CD4-positive, alpha-beta memory T cell (primary cell): ENCODE data around the gene APOC4. TPM values are rescaled to one million over a fixed set of nuclear protein-coding genes. Genes with fewer than 3 reads are reported as not detected.

Experiments used
- CTCF ChIA-PET: fragments of 350-600 bp; sonication (Branson Sonifier 250); formaldehyde crosslinking; loops from one replicate; lab custom pipeline; 2021; ENCODE audit warnings: inconsistent platforms; ENCODE audit not compliant: partially characterized antibody; lab: Charles Lee
- POLR2A ChIA-PET: fragments of 350-600 bp; sonication (Branson Sonifier 250); formaldehyde crosslinking; loops from one replicate; lab custom pipeline; 2021; ENCODE audit not compliant: partially characterized antibody; lab: Charles Lee
- DNase-seq, 5 donors: peaks; one replicate each; pipeline versions ENCODE4 v3.0.0 to v3.0.0-alpha.2; 2020 to 2022; ENCODE audit warnings: mixed read lengths in 1 of 5
- H3K27ac ChIP-seq: one replicate; pipeline ENCODE4 v1.7.0; 2013; ENCODE audit warnings: low read depth, low read length
- H3K27me3 ChIP-seq: 2 replicates; pipeline ENCODE4 v1.7.0; 2013; ENCODE audit warnings: mild to moderate bottlenecking, low read length, moderate library complexity; ENCODE audit not compliant: insufficient read depth
- H3K36me3 ChIP-seq: 2 replicates; pipeline ENCODE4 v1.7.0; 2013; ENCODE audit warnings: mild to moderate bottlenecking, low read length, moderate library complexity; ENCODE audit not compliant: insufficient read depth
- H3K4me1 ChIP-seq: 2 replicates; pipeline ENCODE4 v1.7.0; 2013; ENCODE audit warnings: mild to moderate bottlenecking, low read length, moderate library complexity; ENCODE audit not compliant: insufficient read depth
- H3K4me3 ChIP-seq, 2 donors: one replicate each; pipeline ENCODE4 v1.7.0; 2013; ENCODE audit warnings: low read length in 2 of 2, mild to moderate bottlenecking in 1 of 2
- H3K9me3 ChIP-seq, 2 donors: one replicate each; pipeline ENCODE4 v1.7.0; 2013; ENCODE audit warnings: low read length in 2 of 2, control low read depth in 1 of 2; ENCODE audit not compliant: control insufficient read depth in 1 of 2
- H3K27ac Mint-ChIP-seq, 7 donors: one replicate each; pipeline ENCODE4 v1.8.0; 2020 to 2021; ENCODE audit warnings: mixed read lengths in 7 of 7, mild to moderate bottlenecking in 6 of 7, inconsistent platforms in 3 of 7, moderate library complexity in 3 of 7
- H3K27me3 Mint-ChIP-seq, 2 donors: one replicate each; pipeline ENCODE4 v1.8.0; 2020 to 2021; ENCODE audit warnings: mixed read lengths in 2 of 2
- H3K36me3 Mint-ChIP-seq, 2 donors: one replicate each; pipeline ENCODE4 v1.8.0; 2020 to 2021; ENCODE audit warnings: mixed read lengths in 2 of 2, inconsistent platforms in 1 of 2, mild to moderate bottlenecking in 1 of 2
- H3K4me1 Mint-ChIP-seq, 4 donors: one replicate each; pipeline ENCODE4 v1.8.0; 2020 to 2021; ENCODE audit warnings: mixed read lengths in 4 of 4, mild to moderate bottlenecking in 1 of 4
- H3K4me3 Mint-ChIP-seq, 8 donors: one replicate each; pipeline ENCODE4 v1.8.0; 2020 to 2021; ENCODE audit warnings: mixed read lengths in 8 of 8, mild to moderate bottlenecking in 7 of 8, moderate library complexity in 6 of 8, inconsistent platforms in 3 of 8
- H3K9me3 Mint-ChIP-seq, 8 donors: one replicate each; pipeline ENCODE4 v1.8.0; 2020 to 2021; ENCODE audit warnings: mixed read lengths in 8 of 8, mild to moderate bottlenecking in 5 of 8, inconsistent platforms in 3 of 8, moderate library complexity in 1 of 8
- intact Hi-C: fragments of 100-400 bp; cut with micrococcal nuclease; formaldehyde crosslinking; loops from one replicate; pipeline ENCODE4 v1.15.1; 2023
- polyA plus RNA-seq, 2 donors: library from polyadenylated mRNA; unstranded; fragments of 300-500 nt; fragmentation: Illumina TruSeq; gene quantifications; one replicate each; pipeline ENCODE4 v1.2.3, GENCODE V29; 2021
- total RNA-seq, 2 experiments: library from RNA; stranded (reverse); gene quantifications; one replicate each; pipeline ENCODE4 v1.2.3, GENCODE V29; 2021

APOC4 gene, protein sequence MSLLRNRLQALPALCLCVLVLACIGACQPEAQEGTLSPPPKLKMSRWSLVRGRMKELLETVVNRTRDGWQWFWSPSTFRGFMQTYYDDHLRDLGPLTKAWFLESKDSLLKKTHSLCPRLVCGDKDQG
- total RNA-seq (not detected), polyA plus RNA-seq (not detected)

DNA sequence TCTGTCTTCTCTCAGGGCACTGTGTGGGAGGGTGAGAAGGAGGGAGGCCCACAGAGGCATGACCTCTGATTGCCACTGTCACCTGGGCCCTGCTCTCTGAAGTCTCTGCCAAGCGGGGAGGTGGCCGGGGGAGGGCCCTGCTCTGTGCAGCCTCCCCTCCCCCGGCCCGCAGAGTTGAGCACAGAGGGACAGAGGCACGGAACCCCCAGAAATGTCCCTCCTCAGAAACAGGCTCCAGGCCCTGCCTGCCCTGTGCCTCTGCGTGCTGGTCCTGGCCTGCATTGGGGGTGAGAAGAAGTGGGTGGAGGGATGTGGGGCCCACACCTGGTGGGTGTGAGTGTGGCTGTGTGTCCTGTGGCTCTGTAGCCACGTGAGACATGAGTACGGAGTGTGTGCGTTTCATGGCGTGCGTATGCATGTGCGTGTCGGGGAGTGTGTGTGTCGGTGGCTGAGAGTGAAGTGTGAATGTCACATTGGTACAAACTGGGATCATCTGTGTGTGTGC, at the start of gene APOC4:
APOC4 (plus strand) TSS at position 171 of the 505 bp plus-strand sequence; CDS start at position 212, 41 bp downstream.
- intact Hi-C loops = no loop called here
- H3K27ac Mint-ChIP-seq = no peak within 1 kb of the TSS
- Histone ChIP-seq H3K27me3 (no peaks in the 10 kb centered on the region), H3K9me3 (no peaks in the 10 kb centered on the region), H3K4me3 (no peak within 1 kb of the TSS), H3K4me1 (no peaks in the 10 kb centered on the region), H3K36me3 (no peaks in the 10 kb centered on the region), H3K27ac (no peak within 1 kb of the TSS)
- H3K27me3 Mint-ChIP-seq = no peaks in the 10 kb centered on the region
- DNase-seq = no peak
- ChIA-PET CTCF (no interaction called here), POLR2A (no interaction called here)
- no peaks in the 10 kb centered on the region for H3K9me3 Mint-ChIP-seq
- H3K4me3 Mint-ChIP-seq = no peak within 1 kb of the TSS
- H3K36me3 Mint-ChIP-seq = no peaks in the 10 kb centered on the region
- H3K4me1 Mint-ChIP-seq = no peaks in the 10 kb centered on the region

GRCh38 chr19:44892932-44893331, 49.1 kb upstream of the APOC4 start:
- Histone ChIP-seq H3K27ac (no peak overlapping the region), H3K4me1 (peaks cover 22% of the 10 kb centered on the region), H3K36me3 (peaks cover 38% of the 10 kb centered on the region), H3K9me3 (no peaks in the 10 kb centered on the region), H3K27me3 (no peaks in the 10 kb centered on the region), H3K4me3 (no peak overlapping the region)
- H3K9me3 Mint-ChIP-seq = peaks cover 0 to 6% (median 0%) of the 10 kb centered on the region in 8 donors
- ChIA-PET CTCF (interaction anchor here (1.0 to 1.5 kb wide), 3 partner anchors 10 to 59 kb away, joined by 3 to 5 read pairs (median 4); no protein-coding TSS in a partner anchor), POLR2A (no interaction called here)
- H3K4me1 Mint-ChIP-seq = peaks cover 19 to 35% (median 27%) of the 10 kb centered on the region in 4 donors
- peak overlapping the region in 6 of 7 donors; percentile 53 to 93 (median 67) for H3K27ac Mint-ChIP-seq
- H3K27me3 Mint-ChIP-seq = no peaks in the 10 kb centered on the region
- peak overlapping the region; percentile 52 to 94 (median 82) for H3K4me3 Mint-ChIP-seq
- intact Hi-C loops = loop anchor here (5.0 kb wide), 3 partner anchors 109 to 514 kb away; partner anchors contain the start of genes BCL3, POLR1G, PPP1R13L and RELB
- no peak for DNase-seq
- H3K36me3 Mint-ChIP-seq = peaks cover 29 to 43% of the 10 kb centered on the region in 2 donors

DNA sequence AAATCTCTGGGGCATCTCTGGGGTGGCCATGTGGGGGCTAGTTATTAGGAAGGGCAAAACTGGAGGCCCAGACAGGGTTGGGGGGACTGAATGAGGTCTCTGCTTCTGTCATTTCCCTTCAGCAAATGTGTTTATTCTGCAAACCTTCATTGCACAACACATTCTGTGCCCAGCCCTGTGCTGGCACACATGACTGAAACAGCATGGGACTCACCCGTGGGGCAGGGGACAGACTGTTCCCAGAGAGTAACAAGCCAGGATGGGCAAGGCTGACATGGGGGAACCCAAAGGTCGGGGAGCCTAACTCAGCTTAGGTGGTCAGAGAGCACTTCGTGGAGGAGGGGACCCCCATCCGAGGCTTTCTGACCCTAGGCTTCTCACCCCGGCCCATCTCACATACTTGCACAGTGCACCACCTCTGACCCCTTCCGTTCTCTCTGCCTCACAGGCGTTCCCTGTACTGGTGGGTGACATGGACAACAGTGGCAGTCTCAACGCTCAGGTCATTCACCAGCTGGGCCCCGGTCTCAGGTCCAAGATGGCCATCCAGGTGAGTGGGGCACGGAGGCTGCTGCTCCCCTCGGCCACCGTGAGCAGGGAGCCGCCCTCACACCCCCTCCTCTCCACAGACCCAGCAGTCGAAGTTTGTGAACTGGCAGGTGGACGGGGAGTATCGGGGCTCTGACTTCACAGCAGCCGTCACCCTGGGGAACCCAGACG, 48.5 kb upstream of the APOC4 start:
- peak overlapping the region in 6 of 8 donors; percentile 32 to 94 (median 80) for H3K4me3 Mint-ChIP-seq
- no peaks in the 10 kb centered on the region for H3K27me3 Mint-ChIP-seq
- no peak for DNase-seq
- peaks cover 22% of the 10 kb centered on the region for H3K4me1 ChIP-seq
- H3K36me3 ChIP-seq = peaks cover 41% of the 10 kb centered on the region
- peaks cover 19 to 35% (median 27%) of the 10 kb centered on the region in 4 donors for H3K4me1 Mint-ChIP-seq
- H3K27ac Mint-ChIP-seq = peak overlapping the region in 2 of 7 donors; percentile 64 to 66
- intact Hi-C loops = loop anchor here (5.0 kb wide), 3 partner anchors 109 to 514 kb away; partner anchors contain the start of genes BCL3, POLR1G, PPP1R13L and RELB
- POLR2A ChIA-PET = no interaction called here
- H3K4me3 ChIP-seq = no peak overlapping the region
- H3K36me3 Mint-ChIP-seq = peaks cover 29 to 47% of the 10 kb centered on the region in 2 donors
- H3K27ac ChIP-seq = no peak overlapping the region
- peaks cover 0 to 8% (median 0%) of the 10 kb centered on the region in 8 donors for H3K9me3 Mint-ChIP-seq
- no peaks in the 10 kb centered on the region for H3K27me3 ChIP-seq
- CTCF ChIA-PET = interaction anchor here (1.0 to 1.5 kb wide), 2 partner anchors 9 to 10 kb away, joined by 3 to 4 read pairs; no protein-coding TSS in a partner anchor
- no peaks in the 10 kb centered on the region for H3K9me3 ChIP-seq

GRCh38 chr19:44894052-44894400, 48.0 kb upstream of the APOC4 start:
- Histone ChIP-seq H3K4me1 (peaks cover 22% of the 10 kb centered on the region), H3K36me3 (peaks cover 41% of the 10 kb centered on the region), H3K9me3 (no peaks in the 10 kb centered on the region), H3K27ac (no peak overlapping the region), H3K27me3 (no peaks in the 10 kb centered on the region), H3K4me3 (no peak overlapping the region)
- Mint-ChIP-seq H3K4me1 (peaks cover 18 to 33% (median 26%) of the 10 kb centered on the region in 4 donors), H3K4me3 (peak overlapping the region in 1 of 8 donors; percentile 6), H3K36me3 (peaks cover 29 to 47% of the 10 kb centered on the region in 2 donors), H3K27ac (no peak overlapping the region), H3K27me3 (no peaks in the 10 kb centered on the region), H3K9me3 (peaks cover 0 to 8% (median 0%) of the 10 kb centered on the region in 8 donors)
- CTCF ChIA-PET = interaction anchor here (1.1 kb wide), 1 partner anchor 10 kb away, joined by 3 read pairs; no protein-coding TSS in a partner anchor
- POLR2A ChIA-PET = no interaction called here
- DNase-seq = no peak
- intact Hi-C loops = loop anchor here (5.0 kb wide), 3 partner anchors 108 to 513 kb away; partner anchors contain the start of genes BCL3, POLR1G, PPP1R13L and RELB

DNA sequence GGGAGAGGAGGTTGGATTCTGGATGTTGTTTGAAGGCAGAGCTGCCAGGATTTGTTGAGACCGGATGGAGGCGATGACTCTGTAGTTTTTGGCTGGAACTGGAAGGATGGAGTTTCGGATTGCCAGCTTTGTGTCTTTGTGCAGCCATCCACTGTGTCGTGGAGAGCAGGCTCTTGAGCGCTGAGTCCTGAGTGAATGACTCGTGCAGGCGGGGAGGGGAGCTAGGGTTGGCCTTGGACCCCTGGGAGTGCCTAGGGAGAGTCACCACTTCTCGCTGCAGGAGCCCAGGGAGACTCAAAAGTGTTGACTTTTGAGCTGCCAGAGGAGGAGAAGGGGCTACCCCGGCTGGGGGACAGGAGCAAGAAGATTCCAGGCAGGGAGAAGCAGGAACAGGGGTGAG, 47.1 kb upstream of the APOC4 start:
- no peak for DNase-seq
- Mint-ChIP-seq H3K27me3 (no peaks in the 10 kb centered on the region), H3K27ac (peak overlapping the region in 1 of 7 donors; percentile 37), H3K4me3 (no peak overlapping the region), H3K36me3 (peaks cover 29 to 52% of the 10 kb centered on the region in 2 donors), H3K4me1 (peaks cover 16 to 32% (median 24%) of the 10 kb centered on the region in 4 donors), H3K9me3 (peaks cover 0 to 8% (median 0%) of the 10 kb centered on the region in 8 donors)
- H3K36me3 ChIP-seq = peaks cover 41% of the 10 kb centered on the region
- ChIA-PET CTCF (interaction anchor here (1.1 kb wide), 1 partner anchor 9 kb away, joined by 3 read pairs; no protein-coding TSS in a partner anchor), POLR2A (no interaction called here)
- H3K27ac ChIP-seq = no peak overlapping the region
- H3K4me1 ChIP-seq = peaks cover 15% of the 10 kb centered on the region
- no peak overlapping the region for H3K4me3 ChIP-seq
- H3K27me3 ChIP-seq = no peaks in the 10 kb centered on the region
- no peaks in the 10 kb centered on the region for H3K9me3 ChIP-seq
- intact Hi-C loops = loop anchor here (5.0 kb wide), 3 partner anchors 107 to 512 kb away; partner anchors contain the start of genes BCL3, POLR1G, PPP1R13L and RELB

- no peak for DNase-seq
- Mint-ChIP-seq H3K27me3 (no peaks in the 10 kb centered on the region), H3K36me3 (peaks cover 41 to 65% of the 10 kb centered on the region in 2 donors), H3K4me3 (peak overlapping the region in 1 of 8 donors; percentile 29), H3K4me1 (peaks cover under 1 to 6% (median 4%) of the 10 kb centered on the region in 4 donors), H3K9me3 (peaks cover 0 to 2% (median 0%) of the 10 kb centered on the region in 8 donors), H3K27ac (peak overlapping the region in 1 of 7 donors; percentile 78)
- no peaks in the 10 kb centered on the region for H3K9me3 ChIP-seq
- H3K4me1 ChIP-seq = no peaks in the 10 kb centered on the region
- no peaks in the 10 kb centered on the region for H3K27me3 ChIP-seq
- ChIA-PET CTCF (no interaction called here), POLR2A (no interaction called here)
- no peak overlapping the region for H3K4me3 ChIP-seq
- H3K36me3 ChIP-seq = peaks cover 40% of the 10 kb centered on the region
- intact Hi-C loops = no loop called here
- H3K27ac ChIP-seq = no peak overlapping the region
Measured at GRCh38 chr19:44897835-44898234, 44.2 kb upstream of the APOC4 start.
